Measurements from ENCODE around the gene SNAPC3.

SNAPC3 gene

DNA sequence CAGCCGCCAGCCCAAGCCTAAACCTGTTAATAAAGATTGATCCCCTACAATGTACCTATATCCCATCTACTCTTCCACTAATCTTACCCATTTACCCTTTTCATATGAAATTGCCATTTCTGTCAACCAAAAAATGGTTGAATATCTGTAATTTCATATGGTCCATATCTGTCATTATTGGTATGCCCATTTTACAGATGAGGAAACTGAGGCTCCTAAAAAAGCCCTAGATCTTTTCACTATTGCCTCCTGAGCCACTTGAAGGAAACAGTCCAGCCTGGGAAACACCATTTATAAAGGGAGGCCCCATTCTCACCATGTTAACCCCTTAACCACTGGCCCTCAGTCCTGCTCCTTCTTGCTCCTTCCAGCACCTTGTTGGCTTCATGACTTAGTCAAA is 41.2 kb upstream of the SNAPC3 start:
- TF ChIP-seq, protein P1, sequence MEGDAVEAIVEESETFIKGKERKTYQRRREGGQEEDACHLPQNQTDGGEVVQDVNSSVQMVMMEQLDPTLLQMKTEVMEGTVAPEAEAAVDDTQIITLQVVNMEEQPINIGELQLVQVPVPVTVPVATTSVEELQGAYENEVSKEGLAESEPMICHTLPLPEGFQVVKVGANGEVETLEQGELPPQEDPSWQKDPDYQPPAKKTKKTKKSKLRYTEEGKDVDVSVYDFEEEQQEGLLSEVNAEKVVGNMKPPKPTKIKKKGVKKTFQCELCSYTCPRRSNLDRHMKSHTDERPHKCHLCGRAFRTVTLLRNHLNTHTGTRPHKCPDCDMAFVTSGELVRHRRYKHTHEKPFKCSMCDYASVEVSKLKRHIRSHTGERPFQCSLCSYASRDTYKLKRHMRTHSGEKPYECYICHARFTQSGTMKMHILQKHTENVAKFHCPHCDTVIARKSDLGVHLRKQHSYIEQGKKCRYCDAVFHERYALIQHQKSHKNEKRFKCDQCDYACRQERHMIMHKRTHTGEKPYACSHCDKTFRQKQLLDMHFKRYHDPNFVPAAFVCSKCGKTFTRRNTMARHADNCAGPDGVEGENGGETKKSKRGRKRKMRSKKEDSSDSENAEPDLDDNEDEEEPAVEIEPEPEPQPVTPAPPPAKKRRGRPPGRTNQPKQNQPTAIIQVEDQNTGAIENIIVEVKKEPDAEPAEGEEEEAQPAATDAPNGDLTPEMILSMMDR (IDR thresholded peaks at IDR 0.05): no peak
- H3K27ac ChIP-seq: no peak overlapping the region
- H3K4me3 ChIP-seq: no peak overlapping the region
- no peak for DNase-seq
- peaks cover 0 to 18% (median 1%) of the 10 kb centered on the region in 4 donors for H3K4me1 ChIP-seq
- H3K36me3 ChIP-seq: no peaks in the 10 kb centered on the region
- no peaks in the 10 kb centered on the region for H3K9me3 ChIP-seq
- intact Hi-C loops (cut with DNase I; ENCODE audit: low total_unique reads): no loop called here
- no peaks in the 10 kb centered on the region for H3K27me3 ChIP-seq

DNA sequence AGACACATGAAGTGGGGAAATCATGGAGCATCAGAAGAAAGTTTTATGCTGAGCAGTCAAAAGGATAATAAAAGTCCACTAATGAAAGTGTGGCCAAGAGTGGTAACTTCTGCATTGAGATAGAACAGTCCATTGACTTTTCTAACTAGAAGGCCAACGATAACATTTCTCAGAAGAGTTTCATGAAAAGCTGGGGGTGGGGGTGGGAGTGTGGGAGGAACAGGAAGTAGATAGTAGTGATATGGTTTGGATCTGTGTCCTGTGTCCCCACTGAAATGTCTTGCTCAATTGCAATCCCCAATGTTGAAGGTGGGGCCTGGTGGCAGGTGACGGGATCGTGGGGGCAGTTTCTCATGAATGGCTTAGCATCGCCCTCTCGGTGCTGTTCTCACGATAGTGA is 36.2 kb upstream of the SNAPC3 start:
- H3K4me1 ChIP-seq: peaks cover 0 to 2% (median 0%) of the 10 kb centered on the region in 4 donors
- no peak overlapping the region for H3K4me3 ChIP-seq
- TF ChIP-seq, protein P1 (IDR thresholded peaks at IDR 0.05): no peak
- H3K9me3 ChIP-seq: no peaks in the 10 kb centered on the region
- intact Hi-C loops (cut with DNase I; ENCODE audit: low total_unique reads): no loop called here
- no peak for DNase-seq
- H3K27me3 ChIP-seq: no peaks in the 10 kb centered on the region
- no peak overlapping the region for H3K27ac ChIP-seq
- H3K36me3 ChIP-seq: no peaks in the 10 kb centered on the region

DNA sequence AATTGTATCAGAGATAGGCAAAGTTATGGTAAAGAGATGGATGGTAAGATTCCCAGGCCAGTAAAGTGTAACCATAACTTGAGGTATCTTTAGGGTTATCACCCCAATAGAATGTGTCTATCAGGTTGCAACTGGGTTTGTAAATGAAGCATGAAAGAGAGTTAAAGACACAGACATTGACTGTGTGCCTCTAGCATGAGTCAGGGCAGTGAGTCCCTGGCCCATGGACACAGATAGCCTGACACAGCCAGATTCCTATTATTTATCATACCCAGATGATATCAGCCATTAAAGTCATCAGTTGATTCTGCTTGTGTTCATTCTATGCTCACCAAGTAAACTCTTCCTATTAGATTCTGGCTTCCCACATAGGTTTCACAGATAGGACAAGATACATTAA is 33.5 kb upstream of the SNAPC3 start:
- no peak overlapping the region for H3K27ac ChIP-seq
- intact Hi-C loops (cut with DNase I; ENCODE audit: low total_unique reads): no loop called here
- TF ChIP-seq, protein P1 (IDR thresholded peaks at IDR 0.05): no peak
- no peaks in the 10 kb centered on the region for H3K9me3 ChIP-seq
- H3K4me1 ChIP-seq: peaks cover 0 to 17% (median 1%) of the 10 kb centered on the region in 4 donors
- H3K4me3 ChIP-seq: no peak overlapping the region
- H3K36me3 ChIP-seq: no peaks in the 10 kb centered on the region
- H3K27me3 ChIP-seq: no peaks in the 10 kb centered on the region
- DNase-seq: no peak

DNA sequence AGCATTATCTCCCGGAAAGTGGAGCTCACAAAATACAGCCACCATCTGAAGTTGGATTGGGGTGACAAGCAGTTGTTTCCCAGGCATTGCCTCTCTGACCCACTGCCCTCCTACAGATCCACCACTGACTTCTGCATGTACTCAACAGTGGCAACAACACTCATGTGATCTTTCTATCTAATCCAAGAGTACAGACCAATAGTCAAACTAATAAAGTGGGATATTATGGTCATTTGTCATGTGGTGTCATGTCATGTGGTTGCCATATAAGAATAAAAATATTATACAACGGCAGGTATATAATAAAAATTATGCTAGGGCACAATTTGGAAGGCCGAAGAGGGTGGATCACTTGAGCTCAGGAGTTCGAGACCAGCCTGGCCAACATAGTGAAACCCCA is 33.0 kb upstream of the SNAPC3 start:
- no peak for DNase-seq
- no peak overlapping the region for H3K27ac ChIP-seq

DNA sequence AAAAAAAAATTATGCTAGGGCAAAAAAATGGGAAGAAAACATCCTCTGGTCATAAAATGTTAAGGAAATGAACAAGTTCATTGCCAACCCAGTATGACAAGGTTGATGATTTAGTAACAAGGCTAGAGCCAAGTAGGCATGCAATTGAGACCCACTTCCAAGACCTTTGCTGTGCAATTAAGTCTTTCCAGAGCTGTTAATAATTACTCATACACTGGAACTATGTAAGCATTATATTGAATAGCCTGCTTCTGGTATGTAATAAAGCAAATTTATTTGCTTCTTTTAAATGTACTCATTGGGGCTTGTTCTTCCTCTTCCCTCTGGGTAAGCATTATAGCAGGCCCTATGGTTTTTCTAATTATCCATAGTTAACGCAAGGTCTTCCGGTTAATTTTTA is 32.5 kb upstream of the SNAPC3 start:
- Histone ChIP-seq H3K4me1 (peaks cover 0 to 17% (median 1%) of the 10 kb centered on the region in 4 donors), H3K9me3 (no peaks in the 10 kb centered on the region), H3K27me3 (no peaks in the 10 kb centered on the region), H3K4me3 (no peak overlapping the region), H3K27ac (no peak overlapping the region), H3K36me3 (no peaks in the 10 kb centered on the region)
- intact Hi-C loops (cut with DNase I; ENCODE audit: low total_unique reads): no loop called here
- TF ChIP-seq, protein P1 (IDR thresholded peaks at IDR 0.05): no peak
- no peak for DNase-seq

More for the DNA sequence above, 33.0 kb upstream of the SNAPC3 start:
- Histone ChIP-seq H3K36me3 (no peaks in the 10 kb centered on the region), H3K9me3 (no peaks in the 10 kb centered on the region), H3K4me3 (no peak overlapping the region), H3K4me1 (peaks cover 0 to 17% (median 1%) of the 10 kb centered on the region in 4 donors), H3K27me3 (no peaks in the 10 kb centered on the region)
- TF ChIP-seq, protein P1 (IDR thresholded peaks at IDR 0.05): no peak
- intact Hi-C loops (cut with DNase I; ENCODE audit: low total_unique reads): no loop called here

DNA sequence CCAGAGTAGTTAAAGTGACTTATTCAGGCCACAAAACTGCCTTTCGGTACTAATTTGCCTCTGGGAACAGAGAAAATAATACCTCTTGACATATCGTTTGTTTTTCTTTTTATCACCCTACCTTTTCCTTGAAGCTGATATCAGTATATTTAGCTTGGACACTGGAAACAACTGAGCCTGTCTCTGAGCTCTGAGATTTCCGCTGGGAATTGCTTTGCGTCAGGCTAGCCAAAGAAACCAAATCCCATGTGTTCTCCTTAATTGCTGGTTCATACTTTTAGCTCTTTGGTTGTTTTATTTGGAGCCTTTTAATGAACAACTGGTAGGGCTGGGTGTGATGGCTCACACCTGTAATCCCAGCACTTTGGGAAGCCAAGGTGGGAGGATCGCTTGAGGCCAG is 30.3 kb upstream of the SNAPC3 start:
- peaks cover 0 to 17% (median 1%) of the 10 kb centered on the region in 4 donors for H3K4me1 ChIP-seq
- DNase-seq: no peak
- H3K9me3 ChIP-seq: no peaks in the 10 kb centered on the region
- no peak overlapping the region for H3K27ac ChIP-seq
- H3K4me3 ChIP-seq: no peak overlapping the region
- no peaks in the 10 kb centered on the region for H3K27me3 ChIP-seq
- TF ChIP-seq, protein P1 (IDR thresholded peaks at IDR 0.05): no peak
- H3K36me3 ChIP-seq: no peaks in the 10 kb centered on the region
- intact Hi-C loops (cut with DNase I; ENCODE audit: low total_unique reads): no loop called here

Measured in tibial artery (tissue), 4 donors.